HG02798 (cell line): ENCODE results near the gene SH3BP5L.
"Not testable (repeated sequence)": the region's sequence is repeated elsewhere in the genome, so short reads cannot be mapped to it uniquely, and the experiment has no call there.

Source experiments
- ATAC-seq: cut with Tn5 transposase; IDR thresholded peaks from one replicate; pipeline ENCODE4 v1.9.1; 2021; ENCODE audit warnings: mild to moderate bottlenecking; ENCODE audit not compliant: unreplicated experiment, poor library complexity

The SH3BP5L gene

DNA sequence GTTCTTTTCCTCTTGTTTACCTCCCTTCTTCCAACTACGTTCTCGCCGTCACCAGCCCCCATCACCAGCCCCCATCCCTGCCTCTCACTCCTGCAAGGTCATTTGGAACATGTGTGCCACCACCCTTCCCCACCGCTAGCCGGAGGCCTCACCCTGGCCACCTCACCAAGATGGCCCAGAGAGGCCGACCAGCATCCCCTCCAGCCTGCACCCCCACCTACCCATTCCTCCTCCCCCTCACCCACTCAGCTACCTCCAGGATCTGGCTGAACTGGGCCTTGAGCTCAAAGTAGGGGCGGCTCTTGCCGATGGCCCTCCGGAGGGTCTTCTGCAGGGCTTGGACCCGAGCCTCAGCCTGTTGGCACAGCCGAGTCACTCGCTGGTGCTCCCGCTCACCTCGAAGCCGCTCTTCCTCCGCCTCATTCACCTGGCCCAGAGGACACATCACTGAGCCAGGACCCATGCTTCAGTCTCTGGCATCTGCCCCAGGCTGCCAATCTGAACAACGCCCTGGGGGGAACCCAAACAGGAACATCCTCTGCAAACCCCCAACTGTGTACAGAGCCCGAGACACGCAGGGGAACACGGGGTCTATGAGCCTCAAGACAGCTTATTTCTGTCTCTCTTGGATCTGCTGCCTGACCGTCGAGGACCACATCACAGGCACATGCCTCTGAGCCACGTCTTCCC lies 12.8 kb downstream of the SH3BP5L start:
- no peak for ATAC-seq

DNA sequence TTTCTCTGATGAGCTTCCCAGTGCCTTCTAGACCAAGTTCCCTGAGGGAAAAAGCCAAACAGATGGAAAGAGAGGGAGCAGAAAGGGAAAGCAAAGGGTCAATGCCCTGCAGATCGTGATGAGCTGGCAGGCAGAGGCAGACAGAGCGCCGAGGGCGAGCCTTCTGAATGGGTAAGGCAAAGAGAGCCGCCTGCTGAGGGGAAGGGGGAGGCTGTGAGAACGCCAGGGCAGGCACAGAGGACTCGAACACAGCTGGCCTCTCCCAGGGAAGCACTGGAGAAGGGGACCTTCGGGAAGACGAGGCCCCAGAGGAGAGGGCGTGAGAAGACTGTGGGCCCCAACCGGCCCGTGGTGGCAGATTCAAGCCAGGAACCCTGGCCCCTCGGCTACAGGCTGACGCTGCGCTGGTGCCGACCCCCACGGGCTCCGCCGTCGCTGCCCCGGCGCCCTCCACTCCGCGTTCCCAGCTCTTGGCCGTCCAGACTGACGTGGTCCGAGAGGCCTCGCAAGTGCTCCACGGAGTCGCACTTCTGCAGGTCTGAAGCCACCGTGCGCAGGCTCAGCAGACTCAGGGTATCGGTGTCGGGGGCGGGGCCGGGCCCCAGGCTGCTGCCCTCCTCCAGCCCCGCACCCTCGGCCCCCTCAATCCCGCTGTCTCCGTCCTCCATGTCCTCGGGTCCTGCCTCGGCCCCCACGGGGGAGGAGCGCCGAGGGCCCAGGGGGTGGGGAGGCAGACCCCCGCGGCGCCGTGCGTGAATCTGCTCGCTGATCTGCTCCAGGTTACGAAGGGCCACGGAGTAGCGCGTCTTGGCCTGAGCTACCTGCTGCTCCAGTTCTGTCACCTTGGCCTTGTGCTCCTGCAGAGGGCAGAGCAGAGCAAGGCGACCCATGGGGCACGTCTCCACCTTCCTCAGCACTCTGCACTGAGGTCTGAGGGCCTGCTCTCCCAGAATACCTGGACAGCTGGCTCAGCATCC lies 13.9 kb downstream of the SH3BP5L start:
- no peak for ATAC-seq

DNA sequence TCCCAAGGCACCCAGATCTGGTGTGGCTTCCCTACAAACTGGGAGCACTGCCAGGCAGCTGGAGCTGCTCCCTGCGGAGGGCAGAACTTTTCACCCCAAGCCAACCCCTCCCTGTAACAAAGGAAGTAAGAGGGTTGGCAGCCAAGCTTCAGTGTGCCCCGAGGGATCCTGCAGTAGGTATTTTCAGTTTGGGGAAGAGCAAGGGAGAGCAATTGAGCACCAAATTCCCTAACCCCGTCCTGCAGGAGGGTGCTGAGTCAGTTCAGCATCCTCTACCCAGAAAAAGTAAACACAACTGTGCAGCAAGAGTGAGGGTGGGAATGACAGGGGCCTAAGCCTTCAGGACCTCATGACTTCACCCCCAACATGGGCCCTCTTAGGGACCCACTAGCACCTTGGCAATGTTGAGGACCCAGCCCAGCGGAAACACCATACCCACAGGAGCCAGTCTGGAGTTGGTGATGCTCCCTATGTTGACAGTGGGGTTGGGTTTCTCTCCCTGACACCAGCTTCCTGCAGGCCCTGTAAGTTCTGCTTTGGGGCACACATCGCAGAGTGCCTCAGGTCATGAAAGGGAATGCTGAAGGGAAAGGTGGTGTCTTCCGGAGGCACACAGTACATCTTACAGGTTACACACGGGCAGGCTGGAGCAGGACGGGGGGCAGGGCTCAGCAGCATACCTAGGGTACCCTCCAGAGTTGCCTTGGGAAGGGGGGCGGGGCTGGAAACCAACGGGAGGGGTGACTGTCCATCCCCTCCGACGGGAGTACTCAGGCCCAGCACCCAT lies 14.8 kb downstream of the SH3BP5L start:
- no peak for ATAC-seq

DNA sequence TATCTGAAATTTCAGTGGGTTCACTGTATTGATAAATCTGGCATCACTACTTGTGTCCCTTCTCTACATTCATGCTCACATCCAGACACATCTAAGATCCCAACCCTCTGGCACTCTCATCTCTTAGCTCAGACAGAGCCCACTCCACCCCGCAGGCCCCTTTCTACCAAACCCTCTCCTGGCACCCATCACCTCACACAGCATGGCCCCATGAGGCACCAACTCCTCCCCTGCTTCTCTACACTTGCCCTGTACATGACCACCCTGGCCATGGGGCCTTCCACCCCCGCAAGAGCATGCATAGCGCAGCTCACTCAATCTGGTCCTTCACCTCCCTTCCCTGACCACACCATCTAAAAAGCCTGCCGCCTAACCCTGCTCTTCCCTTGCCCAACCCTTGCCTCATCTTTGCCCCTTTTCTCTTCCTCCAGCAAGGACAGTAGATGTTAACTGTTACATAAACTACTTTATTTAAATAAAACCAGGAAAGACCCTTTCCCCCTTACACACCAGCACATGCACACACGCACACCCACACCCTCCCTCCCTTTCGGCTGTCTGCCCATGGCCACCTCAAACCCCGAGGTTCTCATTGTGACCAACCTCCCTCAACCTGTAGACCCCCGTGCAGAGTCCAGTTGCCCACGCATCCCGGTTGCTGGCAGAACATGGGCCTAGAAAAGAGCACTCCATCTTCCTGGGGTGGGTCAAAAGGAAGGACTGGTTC lies 15.6 kb downstream of the SH3BP5L start:
- no peak for ATAC-seq

DNA sequence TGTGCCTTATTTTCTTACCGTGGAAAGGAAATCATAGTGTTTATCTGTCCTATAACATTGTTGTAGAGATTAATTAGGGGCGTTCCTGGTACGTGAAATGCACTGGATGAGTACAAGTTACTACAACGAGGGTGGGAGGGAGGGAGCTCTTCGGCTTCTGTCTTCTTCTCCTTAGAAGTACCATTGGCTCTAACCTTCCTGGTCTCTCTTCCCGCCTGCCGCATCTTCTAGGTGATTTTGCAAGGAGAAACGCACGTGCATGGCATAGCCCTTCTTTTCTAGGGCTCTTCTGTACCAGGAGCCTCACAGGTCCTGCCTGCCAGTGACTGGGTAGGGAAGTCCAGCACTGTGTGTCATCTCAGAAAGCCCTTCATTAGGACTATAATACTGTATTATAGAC lies 16.8 kb downstream of the SH3BP5L start:
- ATAC-seq: no peak

DNA sequence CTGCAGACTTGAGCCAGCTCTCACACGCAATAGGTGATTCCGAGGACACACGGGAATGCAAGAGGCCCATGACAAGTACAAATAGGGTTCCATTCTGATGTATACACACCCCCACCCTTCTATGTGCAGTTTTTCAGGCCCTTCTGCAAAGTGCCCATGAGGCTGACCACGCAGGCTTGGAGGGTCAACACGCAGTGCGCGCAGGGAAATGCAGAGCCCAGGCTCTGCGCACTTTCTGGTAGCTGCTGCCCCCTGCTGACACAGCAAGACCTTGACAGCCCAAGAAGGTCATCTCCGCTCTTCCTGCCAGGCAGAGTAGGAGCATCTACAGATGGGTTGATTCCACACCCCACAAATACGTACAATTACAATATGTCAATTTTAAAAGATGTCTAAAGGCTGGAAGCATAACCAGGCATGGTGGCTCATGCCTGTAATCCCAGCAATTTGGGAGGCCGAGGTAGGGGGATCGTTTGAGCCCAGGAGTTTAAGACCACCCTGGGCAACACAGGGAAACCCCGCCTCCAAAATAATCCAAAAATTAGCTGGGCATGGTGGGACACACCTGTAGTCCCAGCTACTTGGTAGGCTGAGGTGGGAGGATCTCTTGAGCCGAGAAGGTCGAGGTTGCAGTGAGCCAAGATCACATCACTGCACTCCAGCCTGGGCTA lies 18.5 kb downstream of the SH3BP5L start:
- ATAC-seq: peak; percentile 73

DNA sequence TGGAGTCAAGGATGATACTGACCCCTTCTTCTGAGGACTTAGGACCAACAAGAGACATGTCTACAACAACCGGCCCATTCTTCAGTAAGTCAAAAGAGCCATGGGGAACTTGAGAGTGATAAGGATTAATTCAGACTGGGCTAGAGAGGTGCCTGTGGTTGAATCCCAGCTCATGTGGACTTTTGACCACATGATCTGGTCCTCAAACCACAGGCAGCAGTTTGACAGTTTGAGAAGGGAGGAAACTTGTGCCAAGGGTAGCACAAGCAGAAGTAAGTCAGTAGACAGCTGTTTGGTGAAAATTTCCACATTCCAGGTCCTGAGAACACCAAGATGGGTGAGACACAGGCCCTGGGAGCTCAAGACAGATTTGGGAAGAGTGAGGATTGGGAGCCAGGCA lies 19.8 kb downstream of the SH3BP5L start:
- ATAC-seq: no peak

DNA sequence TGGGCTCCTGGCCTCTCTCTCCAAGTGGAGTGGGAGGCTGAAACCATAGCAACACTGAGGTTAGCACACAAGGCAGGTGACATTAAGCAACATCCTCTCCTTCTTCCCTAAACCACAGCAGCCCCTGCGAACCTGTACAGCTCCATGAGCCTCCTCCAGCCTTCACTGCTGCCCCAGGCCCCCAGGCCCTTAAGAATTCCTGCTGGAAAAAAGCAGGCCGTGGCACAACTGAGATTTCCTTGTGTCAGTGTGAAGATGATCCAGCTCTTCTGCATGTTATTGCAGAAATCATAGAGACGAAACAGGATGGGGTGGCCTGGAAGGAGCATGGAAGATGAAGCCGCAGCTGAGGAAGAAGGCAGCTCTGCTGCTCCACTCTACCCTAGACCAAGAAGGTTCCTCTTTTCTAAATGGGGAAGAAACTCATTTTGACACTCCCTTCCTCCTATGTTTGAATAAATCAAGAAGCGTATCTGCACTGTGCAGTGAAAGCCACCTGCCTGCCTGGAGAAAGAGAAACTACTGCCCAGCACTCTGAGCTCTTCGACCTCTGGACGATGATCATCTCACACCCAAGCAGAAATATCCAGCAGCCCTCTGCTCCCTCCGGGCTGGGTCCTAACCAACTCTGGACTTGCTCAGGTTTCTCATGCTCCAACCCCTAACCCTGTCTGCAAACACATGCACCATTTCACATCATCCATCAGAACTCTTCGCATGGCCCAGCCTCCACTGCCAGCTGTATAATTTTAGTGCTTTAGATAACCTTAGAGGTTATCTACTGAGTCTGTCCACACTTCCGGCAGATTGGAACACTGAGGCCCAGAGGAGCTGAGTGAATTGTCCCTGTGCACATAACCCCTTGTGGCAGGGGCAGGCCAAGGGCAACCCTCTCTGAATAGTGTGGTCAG lies 20.7 kb downstream of the SH3BP5L start:
- peak; percentile 86 for ATAC-seq

DNA sequence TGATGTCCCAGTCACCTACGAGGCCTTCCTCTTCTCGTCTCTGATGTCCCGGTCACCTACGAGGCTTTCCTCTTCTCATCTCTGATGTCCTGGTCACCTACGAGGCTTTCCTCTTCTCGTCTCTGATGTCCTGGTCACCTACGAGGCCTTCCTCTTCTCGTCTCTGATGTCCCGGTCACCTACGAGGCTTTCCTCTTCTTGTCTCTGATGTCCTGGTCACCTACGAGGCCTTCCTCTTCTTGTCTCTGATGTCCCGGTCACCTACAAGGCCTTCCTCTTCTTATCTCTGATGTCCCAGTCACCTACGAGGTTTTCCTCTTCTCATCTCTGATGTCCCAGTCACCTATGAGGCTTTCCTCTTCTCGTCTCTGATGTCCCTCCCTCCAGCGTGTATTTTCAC lies 22.2 kb downstream of the SH3BP5L start:
- ATAC-seq: not testable (repeated sequence)

DNA sequence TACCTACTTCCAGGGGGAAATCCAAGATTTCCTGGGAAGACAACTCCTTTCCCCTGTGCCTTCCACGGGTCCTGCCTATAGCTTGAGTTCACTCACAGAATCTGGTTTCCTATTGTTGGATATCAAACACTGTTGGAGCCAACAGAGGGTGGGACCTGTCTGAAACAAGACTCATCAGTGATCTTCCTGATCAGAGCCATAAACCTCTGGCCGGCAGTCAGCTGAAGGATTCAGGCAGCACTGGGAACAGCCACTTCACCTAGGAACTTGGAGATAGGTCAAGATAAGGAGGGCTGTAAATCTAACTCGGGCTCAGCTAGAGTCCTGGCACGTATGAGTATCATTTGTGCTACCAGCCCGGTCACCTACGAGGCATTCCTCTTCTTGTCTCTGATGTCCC lies 23.3 kb downstream of the SH3BP5L start:
- ATAC-seq: no peak

DNA sequence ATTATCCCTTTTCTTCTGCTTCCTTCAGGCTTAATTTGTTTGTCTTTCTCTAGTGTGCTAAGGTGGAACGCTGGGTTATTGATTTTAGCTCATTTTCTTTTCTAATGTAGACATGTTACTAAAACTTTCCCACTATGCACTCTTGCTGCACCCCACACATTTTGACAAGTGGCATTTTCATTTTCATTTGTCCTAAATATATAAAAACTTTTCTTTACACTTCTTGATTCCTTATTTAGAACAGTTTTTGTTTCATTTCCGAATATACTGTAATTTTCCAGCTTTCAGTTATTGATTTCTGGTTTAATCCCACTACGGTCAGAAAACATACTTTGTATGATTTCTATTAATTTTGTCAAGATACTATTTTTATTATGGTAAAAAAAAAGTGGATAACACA lies 25.3 kb downstream of the SH3BP5L start:
- ATAC-seq: no peak

DNA sequence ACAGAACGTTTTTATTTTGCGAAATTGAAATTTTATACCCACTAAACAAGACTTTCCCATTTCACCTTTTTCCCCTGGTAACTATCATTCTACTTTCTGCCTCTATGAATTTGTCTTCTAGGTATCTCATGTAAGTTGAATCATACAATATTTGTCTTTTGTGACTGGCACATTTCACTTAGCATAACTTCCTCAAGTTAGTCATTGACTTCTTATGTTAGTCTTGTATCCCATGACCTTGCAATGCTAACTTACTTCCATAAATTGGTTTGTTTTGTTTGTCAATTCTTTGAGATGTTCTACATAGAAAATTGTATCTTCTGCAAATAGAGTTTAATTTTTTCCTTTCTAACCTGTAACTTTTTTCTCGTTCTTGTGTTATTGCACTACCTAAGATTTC lies 26.9 kb downstream of the SH3BP5L start:
- ATAC-seq: no peak

DNA sequence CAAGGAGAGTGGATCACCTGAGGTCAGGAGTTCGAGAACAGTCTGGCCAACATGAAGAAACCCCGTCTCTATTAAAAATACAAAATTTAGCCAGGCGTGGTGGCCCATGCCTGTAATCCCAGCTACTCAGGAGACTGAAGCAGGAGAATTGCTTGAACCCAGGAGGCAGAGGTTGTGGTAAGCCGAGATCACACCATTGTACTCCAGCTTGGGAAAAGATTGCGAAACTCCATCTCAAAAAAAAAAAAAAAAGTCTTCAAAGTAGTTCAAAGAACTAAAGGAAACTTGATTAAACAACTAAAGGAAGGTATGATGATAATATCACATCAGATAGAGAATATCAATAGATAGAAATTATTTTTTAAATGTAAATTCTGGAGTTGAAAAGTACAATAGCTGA lies 31.1 kb downstream of the SH3BP5L start:
- not testable (repeated sequence) for ATAC-seq

DNA sequence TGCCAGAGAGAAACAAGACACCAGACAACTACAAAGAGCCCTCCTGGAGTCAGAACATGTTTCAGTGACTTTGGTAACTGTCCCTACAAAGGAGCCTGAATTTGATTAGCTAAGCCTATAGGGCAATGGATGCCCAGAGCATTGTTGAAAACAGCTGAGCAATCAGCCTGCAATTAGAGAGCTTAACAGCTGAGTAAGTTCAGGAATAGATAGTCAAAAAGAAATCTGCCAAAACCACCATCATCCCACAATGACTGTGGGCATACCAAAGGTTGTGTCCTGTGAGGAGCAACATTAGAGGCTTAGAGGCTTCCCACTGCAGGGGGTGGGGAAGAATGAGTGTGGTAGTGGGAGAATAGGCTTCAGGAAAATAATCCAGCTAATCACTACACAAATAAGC lies 32.1 kb downstream of the SH3BP5L start:
- ATAC-seq: peak; percentile 94

DNA sequence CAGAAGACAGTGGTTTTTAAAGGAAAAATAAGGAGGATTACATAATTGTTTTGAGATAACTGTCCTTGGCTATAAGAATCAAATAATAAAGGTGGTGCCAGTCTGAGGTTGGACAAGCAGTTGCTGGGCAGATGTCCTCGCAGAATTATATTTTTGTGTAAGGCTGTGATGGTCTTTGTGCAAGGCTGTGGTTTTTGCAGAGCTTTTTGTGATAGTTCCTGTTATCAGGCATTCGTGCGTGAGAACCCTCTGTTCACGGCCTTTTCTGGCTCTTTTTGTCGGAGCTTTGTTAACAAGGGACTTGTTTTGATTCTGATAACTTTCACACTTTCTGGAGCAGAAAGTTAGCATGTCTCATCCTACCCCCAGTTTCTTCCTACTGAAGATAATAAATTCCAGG lies 33.4 kb downstream of the SH3BP5L start:
- ATAC-seq: no peak

DNA sequence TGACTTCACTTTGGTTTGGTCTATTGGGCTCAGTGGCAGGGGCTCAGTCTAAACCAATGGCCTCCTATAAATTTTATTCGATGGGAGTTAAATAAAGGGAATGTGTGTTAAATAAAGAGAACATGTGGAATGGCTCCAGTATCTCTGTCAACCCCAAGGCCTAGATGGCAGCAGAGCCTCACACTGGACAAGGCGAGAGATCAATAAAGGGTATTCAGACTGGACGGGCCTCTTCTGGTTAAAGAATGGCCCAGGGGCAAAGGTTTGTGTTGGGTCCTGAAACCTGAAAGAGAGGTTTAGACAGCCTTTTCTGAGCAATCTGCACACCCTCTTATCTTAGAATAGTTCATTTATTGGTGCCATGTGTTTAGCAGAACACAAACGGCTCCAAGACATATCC lies 34.7 kb downstream of the SH3BP5L start:
- no peak for ATAC-seq

DNA sequence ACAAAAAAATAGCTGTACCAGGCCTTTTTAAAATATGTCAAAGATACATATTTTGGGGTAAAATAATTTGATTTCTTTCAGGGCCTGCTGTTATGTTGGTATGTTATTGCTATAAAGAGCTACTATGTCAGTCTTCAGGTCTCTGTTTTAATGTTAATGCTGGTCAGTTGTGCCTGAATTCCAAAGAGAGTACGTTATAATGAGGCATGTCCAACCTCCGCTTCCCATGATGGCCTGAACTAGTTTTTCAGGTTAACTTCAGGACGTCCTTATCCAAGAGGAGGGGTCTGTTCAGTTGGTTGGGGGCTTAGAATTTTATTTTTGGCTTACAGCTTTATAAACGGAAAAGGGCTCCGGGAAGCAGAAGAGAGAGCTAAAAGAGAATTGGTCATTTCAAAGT lies 35.3 kb downstream of the SH3BP5L start:
- no peak for ATAC-seq

DNA sequence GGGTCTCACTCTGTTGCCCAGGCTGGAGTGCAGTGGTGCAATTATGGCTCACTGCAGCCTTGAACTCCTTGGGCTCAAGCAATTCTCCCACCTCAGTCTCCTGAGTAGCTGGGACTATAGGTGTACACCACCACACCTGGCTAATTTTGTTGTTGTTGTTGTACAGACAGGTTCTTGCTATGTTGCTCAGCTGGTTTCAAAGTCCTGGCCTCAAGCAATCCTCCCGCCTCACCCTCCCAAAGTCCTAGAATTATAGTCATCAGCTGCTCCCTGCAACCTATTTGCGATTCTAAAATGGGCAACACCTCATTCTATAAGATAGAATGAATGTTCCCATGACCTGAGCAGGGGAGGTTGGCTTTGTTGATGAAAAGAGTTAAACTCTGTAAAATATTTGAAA lies 36.4 kb downstream of the SH3BP5L start:
- not testable (repeated sequence) for ATAC-seq

DNA sequence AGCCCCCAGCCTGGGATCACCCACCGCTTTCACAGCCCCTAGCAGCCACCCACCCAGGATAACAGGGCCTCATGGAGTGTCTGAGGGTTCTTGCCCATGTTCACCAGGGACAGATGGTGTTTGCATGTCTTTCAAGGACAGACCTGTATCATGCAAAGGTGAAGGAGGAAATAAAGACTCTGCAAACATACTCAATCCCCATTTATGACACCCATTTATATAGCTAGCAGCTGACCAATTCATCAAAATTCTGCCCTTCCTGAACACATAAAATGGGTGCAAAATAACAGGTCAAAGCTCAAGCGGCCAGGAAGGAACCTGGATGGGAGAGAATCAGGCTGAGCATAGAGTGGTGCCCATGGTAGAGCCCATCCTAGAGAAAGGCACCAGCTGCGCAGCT lies 37.4 kb downstream of the SH3BP5L start:
- no peak for ATAC-seq
